K562 (cell line): ENCODE data around the gene CAMK2B. TPM values are rescaled to one million over a fixed set of nuclear protein-coding genes. Genes with fewer than 3 reads are reported as not detected.

Source experiments
- NFIX ChIP-seq: fragments of 250-450 bp; sonication (Bioruptor Pico); IDR thresholded peaks from 2 replicates; pipeline ENCODE4 v1.4.0; 2020; ENCODE audit warnings: low read depth, mild to moderate bottlenecking, moderate library complexity
- SMC3 ChIP-seq: conservative IDR thresholded peaks from 2 replicates; pipeline ENCODE4 v1.6.1; 2011; ENCODE audit warnings: low read depth, low read length, improper control_type of control experiment; ENCODE audit not compliant: insufficient read depth
- ZBTB7A ChIP-seq: IDR thresholded peaks from 2 replicates; pipeline ENCODE4 v1.6.1; 2011; ENCODE audit warnings: low read depth, mild to moderate bottlenecking, low read length, moderate library complexity, borderline replicate concordance; ENCODE audit not compliant: control insufficient read depth
- polyA plus RNA-seq, 8 experiments: library from polyadenylated mRNA; depleted of rRNA in 4 of 8; stranded (reverse) in 5 of 8; unstranded in 3 of 8; fragments of >200 nt; fragmentation: Nextera tagmentation in 2 of 8; fragmentation: Illumina TruSeq in 1 of 8; extraction: Ambion mirVana in 2 of 8; extraction: Trizol in 1 of 8; gene quantifications; 2 replicates each; pipeline versions ENCODE4 v1.2.1 to v1.2.3, GENCODE V29; 2011 to 2014; ENCODE audit warnings: inconsistent platforms in 1 of 8, missing spikeins in 1 of 8
- total RNA-seq, 7 experiments: library from RNA; depleted of rRNA in 6 of 7; stranded (reverse); fragments of >200 nt in 6 of 7; fragmentation: Illumina TruSeq in 2 of 7; extraction: Trizol in 2 of 7; gene quantifications; 2 replicates each; pipeline versions ENCODE4 v1.2.1 to v1.2.3, GENCODE V29; 2011 to 2021; ENCODE audit warnings: low replicate concordance in 1 of 7
- TF ChIP-seq, protein P1 (sequence below), 2 experiments: fragments of 450-650 bp; formaldehyde crosslinking in 1 of 2; IDR thresholded peaks; 2 replicates each; pipeline versions ENCODE4 v1.4.0 to v1.6.1; 2014 to 2020; ENCODE audit warnings: mild to moderate bottlenecking in 2 of 2, borderline replicate concordance in 1 of 2, low read depth in 1 of 2
- TF ChIP-seq, protein P2 (sequence below), 3 experiments: IDR thresholded peaks in 2 of 3; conservative IDR thresholded peaks in 1 of 3; 2 replicates each; pipeline ENCODE4 v1.5.1; 2011 to 2012; ENCODE audit warnings: low read length in 3 of 3, mild to moderate bottlenecking in 3 of 3, control low read depth in 2 of 3, improper control_type of control experiment in 1 of 3, inconsistent platforms in 1 of 3, low read depth in 1 of 3, mixed read lengths in 1 of 3, moderate library complexity in 1 of 3; ENCODE audit not compliant: insufficient read depth in 2 of 3
- TF ChIP-seq, protein P3 (sequence below): IDR thresholded peaks from 2 replicates; pipeline ENCODE4 v1.6.1; 2011; ENCODE audit warnings: borderline replicate concordance, low read depth, mild to moderate bottlenecking, moderate library complexity, low read length; ENCODE audit not compliant: insufficient read depth, poor library complexity, severe bottlenecking

CAMK2B gene
- total and polyA plus RNA-seq, 9 of the 15 experiments (the other 6 are each of a cell fraction or from before 2014, with no cell fraction given), result 0.04 to 0.09 (median 0.05) TPM; not detected in 4

DNA sequence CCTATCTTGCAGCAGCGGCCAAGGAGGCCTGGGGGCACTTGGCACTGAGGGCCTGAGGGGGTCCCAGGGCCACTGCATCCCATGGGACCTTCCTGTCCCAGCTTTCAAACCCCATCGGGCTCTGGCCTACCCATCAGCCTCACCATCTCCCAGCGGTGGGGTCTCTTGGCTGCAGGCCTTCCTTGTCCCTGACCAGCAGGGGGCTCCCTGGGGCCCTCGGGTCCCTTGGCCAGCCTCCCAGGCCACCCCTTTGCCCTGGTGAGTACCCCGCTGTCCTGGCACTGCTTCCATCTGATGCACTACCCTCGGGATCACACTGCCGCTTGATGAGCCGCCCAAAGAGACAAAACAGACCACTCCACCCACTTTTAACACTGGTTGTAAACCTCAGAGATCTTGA is 81.1 kb downstream of the CAMK2B start (continued):
- TF ChIP-seq, protein P1, sequence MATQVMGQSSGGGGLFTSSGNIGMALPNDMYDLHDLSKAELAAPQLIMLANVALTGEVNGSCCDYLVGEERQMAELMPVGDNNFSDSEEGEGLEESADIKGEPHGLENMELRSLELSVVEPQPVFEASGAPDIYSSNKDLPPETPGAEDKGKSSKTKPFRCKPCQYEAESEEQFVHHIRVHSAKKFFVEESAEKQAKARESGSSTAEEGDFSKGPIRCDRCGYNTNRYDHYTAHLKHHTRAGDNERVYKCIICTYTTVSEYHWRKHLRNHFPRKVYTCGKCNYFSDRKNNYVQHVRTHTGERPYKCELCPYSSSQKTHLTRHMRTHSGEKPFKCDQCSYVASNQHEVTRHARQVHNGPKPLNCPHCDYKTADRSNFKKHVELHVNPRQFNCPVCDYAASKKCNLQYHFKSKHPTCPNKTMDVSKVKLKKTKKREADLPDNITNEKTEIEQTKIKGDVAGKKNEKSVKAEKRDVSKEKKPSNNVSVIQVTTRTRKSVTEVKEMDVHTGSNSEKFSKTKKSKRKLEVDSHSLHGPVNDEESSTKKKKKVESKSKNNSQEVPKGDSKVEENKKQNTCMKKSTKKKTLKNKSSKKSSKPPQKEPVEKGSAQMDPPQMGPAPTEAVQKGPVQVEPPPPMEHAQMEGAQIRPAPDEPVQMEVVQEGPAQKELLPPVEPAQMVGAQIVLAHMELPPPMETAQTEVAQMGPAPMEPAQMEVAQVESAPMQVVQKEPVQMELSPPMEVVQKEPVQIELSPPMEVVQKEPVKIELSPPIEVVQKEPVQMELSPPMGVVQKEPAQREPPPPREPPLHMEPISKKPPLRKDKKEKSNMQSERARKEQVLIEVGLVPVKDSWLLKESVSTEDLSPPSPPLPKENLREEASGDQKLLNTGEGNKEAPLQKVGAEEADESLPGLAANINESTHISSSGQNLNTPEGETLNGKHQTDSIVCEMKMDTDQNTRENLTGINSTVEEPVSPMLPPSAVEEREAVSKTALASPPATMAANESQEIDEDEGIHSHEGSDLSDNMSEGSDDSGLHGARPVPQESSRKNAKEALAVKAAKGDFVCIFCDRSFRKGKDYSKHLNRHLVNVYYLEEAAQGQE (IDR thresholded peaks at IDR 0.05; ENCODE audit: borderline replicate concordance), result peak; percentile 41; the same call in 1 of the 2 replicates
- TF ChIP-seq, protein P1 (CRISPR knock-in tag; IDR thresholded peaks at IDR 0.05; ENCODE audit: low read depth), result no peak
- TF ChIP-seq, protein P2, sequence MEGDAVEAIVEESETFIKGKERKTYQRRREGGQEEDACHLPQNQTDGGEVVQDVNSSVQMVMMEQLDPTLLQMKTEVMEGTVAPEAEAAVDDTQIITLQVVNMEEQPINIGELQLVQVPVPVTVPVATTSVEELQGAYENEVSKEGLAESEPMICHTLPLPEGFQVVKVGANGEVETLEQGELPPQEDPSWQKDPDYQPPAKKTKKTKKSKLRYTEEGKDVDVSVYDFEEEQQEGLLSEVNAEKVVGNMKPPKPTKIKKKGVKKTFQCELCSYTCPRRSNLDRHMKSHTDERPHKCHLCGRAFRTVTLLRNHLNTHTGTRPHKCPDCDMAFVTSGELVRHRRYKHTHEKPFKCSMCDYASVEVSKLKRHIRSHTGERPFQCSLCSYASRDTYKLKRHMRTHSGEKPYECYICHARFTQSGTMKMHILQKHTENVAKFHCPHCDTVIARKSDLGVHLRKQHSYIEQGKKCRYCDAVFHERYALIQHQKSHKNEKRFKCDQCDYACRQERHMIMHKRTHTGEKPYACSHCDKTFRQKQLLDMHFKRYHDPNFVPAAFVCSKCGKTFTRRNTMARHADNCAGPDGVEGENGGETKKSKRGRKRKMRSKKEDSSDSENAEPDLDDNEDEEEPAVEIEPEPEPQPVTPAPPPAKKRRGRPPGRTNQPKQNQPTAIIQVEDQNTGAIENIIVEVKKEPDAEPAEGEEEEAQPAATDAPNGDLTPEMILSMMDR (IDR thresholded peaks at IDR 0.05 in 2 of 3, conservative IDR thresholded peaks at IDR 0.05 in 1 of 3; ENCODE audit: insufficient read depth in 2 of 3, low read depth in 1 of 3, low read length in 3 of 3), result peak; percentile 55 to 71 (median 70)
- TF ChIP-seq SMC3 (peak; percentile 31; the same call in 1 of the 2 replicates), ZBTB7A (peak; percentile 44; the same call in 1 of the 2 replicates), NFIX (no peak)
- TF ChIP-seq, protein P3, sequence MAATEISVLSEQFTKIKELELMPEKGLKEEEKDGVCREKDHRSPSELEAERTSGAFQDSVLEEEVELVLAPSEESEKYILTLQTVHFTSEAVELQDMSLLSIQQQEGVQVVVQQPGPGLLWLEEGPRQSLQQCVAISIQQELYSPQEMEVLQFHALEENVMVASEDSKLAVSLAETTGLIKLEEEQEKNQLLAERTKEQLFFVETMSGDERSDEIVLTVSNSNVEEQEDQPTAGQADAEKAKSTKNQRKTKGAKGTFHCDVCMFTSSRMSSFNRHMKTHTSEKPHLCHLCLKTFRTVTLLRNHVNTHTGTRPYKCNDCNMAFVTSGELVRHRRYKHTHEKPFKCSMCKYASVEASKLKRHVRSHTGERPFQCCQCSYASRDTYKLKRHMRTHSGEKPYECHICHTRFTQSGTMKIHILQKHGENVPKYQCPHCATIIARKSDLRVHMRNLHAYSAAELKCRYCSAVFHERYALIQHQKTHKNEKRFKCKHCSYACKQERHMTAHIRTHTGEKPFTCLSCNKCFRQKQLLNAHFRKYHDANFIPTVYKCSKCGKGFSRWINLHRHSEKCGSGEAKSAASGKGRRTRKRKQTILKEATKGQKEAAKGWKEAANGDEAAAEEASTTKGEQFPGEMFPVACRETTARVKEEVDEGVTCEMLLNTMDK, result peak; percentile 16
- TF ChIP-seq, all 486 proteins: peak for 6
